ENCODE measurements around the gene THSD4.

THSD4 gene

GRCh38 chr15:71597126-71597525 lies 481.9 kb downstream of the THSD4 start:
- Histone ChIP-seq H3K27me3 (ENCODE audit: control insufficient read depth in 1 of 2, insufficient read depth in 2 of 2, low read length in 2 of 2) (no peaks in the 10 kb centered on the region), H3K4me1 (ENCODE audit: control insufficient read depth in 1 of 2, insufficient read depth in 2 of 2, low read length in 2 of 2) (peaks cover 0 to 5% of the 10 kb centered on the region in 2 donors), H3K4me3 (ENCODE audit: low read depth in 1 of 2, low read length in 2 of 2) (no peak overlapping the region), H3K9me3 (ENCODE audit: control insufficient read depth in 1 of 2, low read length in 2 of 2) (no peaks in the 10 kb centered on the region), H3K36me3 (ENCODE audit: control insufficient read depth in 1 of 2, insufficient read depth in 2 of 2, low read length in 2 of 2) (no peaks in the 10 kb centered on the region), H3K27ac (ENCODE audit: low read depth, low read length) (no peak overlapping the region), H3K9ac (ENCODE audit: low read depth in 1 of 2, low read length in 2 of 2) (no peak overlapping the region)

- Histone ChIP-seq H3K27ac (ENCODE audit: low read depth, low read length) (no peak overlapping the region), H3K9me3 (ENCODE audit: control insufficient read depth in 1 of 2, low read length in 2 of 2) (no peaks in the 10 kb centered on the region), H3K4me1 (ENCODE audit: control insufficient read depth in 1 of 2, insufficient read depth in 2 of 2, low read length in 2 of 2) (peaks cover 0 to 5% of the 10 kb centered on the region in 2 donors)
Measured at GRCh38 chr15:71597637-71598036, 482.4 kb downstream of the THSD4 start.

GRCh38 chr15:71598741-71599140 lies 483.5 kb downstream of the THSD4 start:
- H3K4me3 ChIP-seq (ENCODE audit: low read depth in 1 of 2, low read length in 2 of 2), result no peak overlapping the region
- H3K4me1 ChIP-seq (ENCODE audit: control insufficient read depth in 1 of 2, insufficient read depth in 2 of 2, low read length in 2 of 2), result peaks cover 0 to 5% of the 10 kb centered on the region in 2 donors
- H3K27ac ChIP-seq (ENCODE audit: low read depth, low read length), result no peak overlapping the region
- H3K36me3 ChIP-seq (ENCODE audit: control insufficient read depth in 1 of 2, insufficient read depth in 2 of 2, low read length in 2 of 2), result no peaks in the 10 kb centered on the region
- no peaks in the 10 kb centered on the region for H3K9me3 ChIP-seq (ENCODE audit: control insufficient read depth in 1 of 2, low read length in 2 of 2)
- no peak overlapping the region for H3K9ac ChIP-seq (ENCODE audit: low read depth in 1 of 2, low read length in 2 of 2)
- H3K27me3 ChIP-seq (ENCODE audit: control insufficient read depth in 1 of 2, insufficient read depth in 2 of 2, low read length in 2 of 2), result no peaks in the 10 kb centered on the region

More at GRCh38 chr15:71597637-71598036, 482.4 kb downstream of the THSD4 start:
- no peaks in the 10 kb centered on the region for H3K27me3 ChIP-seq (ENCODE audit: control insufficient read depth in 1 of 2, insufficient read depth in 2 of 2, low read length in 2 of 2)
- H3K4me3 ChIP-seq (ENCODE audit: low read depth in 1 of 2, low read length in 2 of 2), result no peak overlapping the region
- H3K9ac ChIP-seq (ENCODE audit: low read depth in 1 of 2, low read length in 2 of 2), result no peak overlapping the region
- no peaks in the 10 kb centered on the region for H3K36me3 ChIP-seq (ENCODE audit: control insufficient read depth in 1 of 2, insufficient read depth in 2 of 2, low read length in 2 of 2)

GRCh38 chr15:71599418-71600151 lies 484.3 kb downstream of the THSD4 start:
- Histone ChIP-seq H3K4me3 (ENCODE audit: low read depth in 1 of 2, low read length in 2 of 2) (no peak overlapping the region), H3K9me3 (ENCODE audit: control insufficient read depth in 1 of 2, low read length in 2 of 2) (no peaks in the 10 kb centered on the region), H3K27ac (ENCODE audit: low read depth, low read length) (no peak overlapping the region), H3K9ac (ENCODE audit: low read depth in 1 of 2, low read length in 2 of 2) (no peak overlapping the region), H3K27me3 (ENCODE audit: control insufficient read depth in 1 of 2, insufficient read depth in 2 of 2, low read length in 2 of 2) (no peaks in the 10 kb centered on the region), H3K36me3 (ENCODE audit: control insufficient read depth in 1 of 2, insufficient read depth in 2 of 2, low read length in 2 of 2) (no peaks in the 10 kb centered on the region), H3K4me1 (ENCODE audit: control insufficient read depth in 1 of 2, insufficient read depth in 2 of 2, low read length in 2 of 2) (peaks cover 0 to 5% of the 10 kb centered on the region in 2 donors)

- Histone ChIP-seq H3K9ac (ENCODE audit: low read depth in 1 of 2, low read length in 2 of 2) (no peak overlapping the region), H3K36me3 (ENCODE audit: control insufficient read depth in 1 of 2, insufficient read depth in 2 of 2, low read length in 2 of 2) (no peaks in the 10 kb centered on the region), H3K4me3 (ENCODE audit: low read depth in 1 of 2, low read length in 2 of 2) (no peak overlapping the region), H3K9me3 (ENCODE audit: control insufficient read depth in 1 of 2, low read length in 2 of 2) (no peaks in the 10 kb centered on the region), H3K27me3 (ENCODE audit: control insufficient read depth in 1 of 2, insufficient read depth in 2 of 2, low read length in 2 of 2) (no peaks in the 10 kb centered on the region), H3K4me1 (ENCODE audit: control insufficient read depth in 1 of 2, insufficient read depth in 2 of 2, low read length in 2 of 2) (peaks cover 0 to 5% of the 10 kb centered on the region in 2 donors), H3K27ac (ENCODE audit: low read depth, low read length) (no peak overlapping the region)
Measured at GRCh38 chr15:71600237-71600636, 485.0 kb downstream of the THSD4 start.

GRCh38 chr15:71601038-71601834 lies 486.0 kb downstream of the THSD4 start:
- H3K27ac ChIP-seq (ENCODE audit: low read depth, low read length), result no peak overlapping the region

GRCh38 chr15:71603379-71603778 lies 488.1 kb downstream of the THSD4 start:
- H3K9ac ChIP-seq (ENCODE audit: low read depth in 1 of 2, low read length in 2 of 2), result no peak overlapping the region
- H3K27ac ChIP-seq (ENCODE audit: low read depth, low read length), result no peak overlapping the region
- H3K27me3 ChIP-seq (ENCODE audit: control insufficient read depth in 1 of 2, insufficient read depth in 2 of 2, low read length in 2 of 2), result no peaks in the 10 kb centered on the region
- H3K4me1 ChIP-seq (ENCODE audit: control insufficient read depth in 1 of 2, insufficient read depth in 2 of 2, low read length in 2 of 2), result peaks cover 0 to 5% of the 10 kb centered on the region in 2 donors
- H3K36me3 ChIP-seq (ENCODE audit: control insufficient read depth in 1 of 2, insufficient read depth in 2 of 2, low read length in 2 of 2), result no peaks in the 10 kb centered on the region
- H3K4me3 ChIP-seq (ENCODE audit: low read depth in 1 of 2, low read length in 2 of 2), result no peak overlapping the region
- no peaks in the 10 kb centered on the region for H3K9me3 ChIP-seq (ENCODE audit: control insufficient read depth in 1 of 2, low read length in 2 of 2)

More at GRCh38 chr15:71601038-71601834, 486.0 kb downstream of the THSD4 start:
- Histone ChIP-seq H3K27me3 (ENCODE audit: control insufficient read depth in 1 of 2, insufficient read depth in 2 of 2, low read length in 2 of 2) (no peaks in the 10 kb centered on the region), H3K9ac (ENCODE audit: low read depth in 1 of 2, low read length in 2 of 2) (no peak overlapping the region), H3K4me1 (ENCODE audit: control insufficient read depth in 1 of 2, insufficient read depth in 2 of 2, low read length in 2 of 2) (peaks cover 0 to 5% of the 10 kb centered on the region in 2 donors), H3K4me3 (ENCODE audit: low read depth in 1 of 2, low read length in 2 of 2) (no peak overlapping the region), H3K9me3 (ENCODE audit: control insufficient read depth in 1 of 2, low read length in 2 of 2) (no peaks in the 10 kb centered on the region), H3K36me3 (ENCODE audit: control insufficient read depth in 1 of 2, insufficient read depth in 2 of 2, low read length in 2 of 2) (no peaks in the 10 kb centered on the region)

- Histone ChIP-seq H3K36me3 (ENCODE audit: control insufficient read depth in 1 of 2, insufficient read depth in 2 of 2, low read length in 2 of 2) (no peaks in the 10 kb centered on the region), H3K27ac (ENCODE audit: low read depth, low read length) (no peak overlapping the region), H3K27me3 (ENCODE audit: control insufficient read depth in 1 of 2, insufficient read depth in 2 of 2, low read length in 2 of 2) (no peaks in the 10 kb centered on the region), H3K4me3 (ENCODE audit: low read depth in 1 of 2, low read length in 2 of 2) (no peak overlapping the region), H3K9ac (ENCODE audit: low read depth in 1 of 2, low read length in 2 of 2) (no peak overlapping the region), H3K9me3 (ENCODE audit: control insufficient read depth in 1 of 2, low read length in 2 of 2) (no peaks in the 10 kb centered on the region), H3K4me1 (ENCODE audit: control insufficient read depth in 1 of 2, insufficient read depth in 2 of 2, low read length in 2 of 2) (no peaks in the 10 kb centered on the region)
Measured at GRCh38 chr15:71607383-71607782, 492.1 kb downstream of the THSD4 start.

- Histone ChIP-seq H3K9me3 (ENCODE audit: control insufficient read depth in 1 of 2, low read length in 2 of 2) (no peaks in the 10 kb centered on the region), H3K36me3 (ENCODE audit: control insufficient read depth in 1 of 2, insufficient read depth in 2 of 2, low read length in 2 of 2) (no peaks in the 10 kb centered on the region), H3K4me1 (ENCODE audit: control insufficient read depth in 1 of 2, insufficient read depth in 2 of 2, low read length in 2 of 2) (no peaks in the 10 kb centered on the region), H3K27ac (ENCODE audit: low read depth, low read length) (no peak overlapping the region), H3K9ac (ENCODE audit: low read depth in 1 of 2, low read length in 2 of 2) (no peak overlapping the region), H3K27me3 (ENCODE audit: control insufficient read depth in 1 of 2, insufficient read depth in 2 of 2, low read length in 2 of 2) (no peaks in the 10 kb centered on the region), H3K4me3 (ENCODE audit: low read depth in 1 of 2, low read length in 2 of 2) (no peak overlapping the region)
Measured at GRCh38 chr15:71610728-71611552, 495.7 kb downstream of the THSD4 start.

Measured in duodenal mucosa (tissue), 2 donors.